ENCODE results near the gene TOP1.

Gene TOP1

DNA sequence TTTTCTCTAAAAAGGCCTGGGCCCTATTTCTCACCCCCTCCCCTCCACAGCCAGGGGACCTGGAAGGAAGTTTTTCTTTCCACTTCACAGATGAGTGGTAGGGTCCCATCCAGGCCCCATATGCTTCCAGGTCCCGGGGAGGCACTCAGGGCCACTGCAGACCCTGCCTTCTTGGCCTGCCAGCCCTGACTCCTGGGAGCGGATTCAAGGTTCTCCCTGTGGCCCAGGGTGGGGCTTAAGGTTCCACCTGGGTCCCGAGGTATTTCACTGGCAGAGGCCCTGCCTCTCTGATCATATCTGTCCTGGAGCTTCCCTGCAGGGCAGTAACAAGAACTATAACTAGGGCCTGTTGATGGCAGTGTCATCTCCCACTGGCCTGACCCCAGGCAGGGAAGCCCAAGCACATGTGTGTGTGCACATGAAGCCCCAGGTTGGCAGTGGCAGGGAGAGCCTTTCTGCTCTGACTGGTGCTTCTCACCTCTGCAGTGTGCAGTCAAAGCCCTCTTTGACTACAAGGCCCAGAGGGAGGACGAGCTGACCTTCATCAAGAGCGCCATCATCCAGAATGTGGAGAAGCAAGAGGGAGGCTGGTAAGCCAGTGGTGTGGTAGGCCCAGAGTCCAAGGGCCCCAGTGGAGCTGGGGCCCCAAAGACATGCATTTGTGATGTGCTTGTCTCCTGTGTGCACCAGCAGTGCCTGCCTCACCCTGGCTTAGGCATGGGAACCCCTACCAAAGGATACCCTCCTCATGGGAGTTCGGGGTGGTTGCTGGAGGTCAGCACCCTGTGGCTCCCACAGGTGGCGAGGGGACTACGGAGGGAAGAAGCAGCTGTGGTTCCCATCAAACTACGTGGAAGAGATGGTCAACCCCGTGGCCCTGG is 139.9 kb downstream of the TOP1 start:
- no peak for DNase-seq (ENCODE audit: low spot score)

DNA sequence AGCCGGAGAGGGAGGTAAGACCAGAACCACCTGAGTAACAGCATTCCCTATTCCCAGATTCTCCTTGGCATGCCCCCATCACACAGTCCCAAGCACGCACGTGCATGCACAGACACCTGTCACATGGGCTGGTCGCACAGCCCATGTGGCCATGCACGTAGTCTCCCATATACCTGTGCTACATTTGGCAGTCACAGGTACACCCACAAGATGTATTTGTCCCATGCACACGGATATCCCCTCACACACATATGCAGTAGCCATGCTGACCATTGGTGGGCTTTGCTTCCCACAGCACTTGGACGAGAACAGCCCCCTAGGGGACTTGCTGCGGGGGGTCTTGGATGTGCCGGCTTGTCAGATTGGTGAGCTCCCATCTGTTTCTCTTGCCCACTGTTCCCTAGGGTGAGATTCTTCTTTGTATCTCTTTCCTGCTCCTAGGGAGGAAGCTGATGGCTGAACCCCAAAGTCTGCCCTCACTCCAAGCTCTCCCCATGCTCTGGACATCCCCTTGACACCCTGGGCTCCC is 140.6 kb downstream of the TOP1 start:
- DNase-seq (ENCODE audit: low spot score): no peak

DNA sequence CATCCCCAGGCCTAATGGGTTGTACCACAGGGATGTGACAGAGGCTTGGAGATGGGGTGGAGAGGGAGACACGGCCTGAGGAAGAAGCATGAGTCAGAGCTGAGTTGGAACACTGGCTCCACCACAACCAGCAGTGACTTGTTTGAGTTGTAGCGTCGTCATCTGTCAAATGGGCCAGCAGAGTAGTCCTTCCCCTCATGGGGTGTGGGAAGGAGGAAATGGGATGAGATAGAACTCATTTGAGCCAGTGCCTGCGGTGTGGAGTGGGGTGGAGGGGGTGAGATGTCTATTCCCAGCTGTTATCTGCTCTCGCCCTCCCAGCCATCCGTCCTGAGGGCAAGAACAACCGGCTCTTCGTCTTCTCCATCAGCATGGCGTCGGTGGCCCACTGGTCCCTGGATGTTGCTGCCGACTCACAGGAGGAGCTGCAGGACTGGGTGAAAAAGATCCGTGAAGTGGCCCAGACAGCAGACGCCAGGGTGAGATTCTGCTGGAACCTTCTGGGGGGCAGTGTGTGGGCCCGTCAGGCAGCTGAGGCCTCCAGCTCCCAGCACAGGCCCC is 141.2 kb downstream of the TOP1 start:
- peak; percentile 57 for DNase-seq (ENCODE audit: low spot score)

DNA sequence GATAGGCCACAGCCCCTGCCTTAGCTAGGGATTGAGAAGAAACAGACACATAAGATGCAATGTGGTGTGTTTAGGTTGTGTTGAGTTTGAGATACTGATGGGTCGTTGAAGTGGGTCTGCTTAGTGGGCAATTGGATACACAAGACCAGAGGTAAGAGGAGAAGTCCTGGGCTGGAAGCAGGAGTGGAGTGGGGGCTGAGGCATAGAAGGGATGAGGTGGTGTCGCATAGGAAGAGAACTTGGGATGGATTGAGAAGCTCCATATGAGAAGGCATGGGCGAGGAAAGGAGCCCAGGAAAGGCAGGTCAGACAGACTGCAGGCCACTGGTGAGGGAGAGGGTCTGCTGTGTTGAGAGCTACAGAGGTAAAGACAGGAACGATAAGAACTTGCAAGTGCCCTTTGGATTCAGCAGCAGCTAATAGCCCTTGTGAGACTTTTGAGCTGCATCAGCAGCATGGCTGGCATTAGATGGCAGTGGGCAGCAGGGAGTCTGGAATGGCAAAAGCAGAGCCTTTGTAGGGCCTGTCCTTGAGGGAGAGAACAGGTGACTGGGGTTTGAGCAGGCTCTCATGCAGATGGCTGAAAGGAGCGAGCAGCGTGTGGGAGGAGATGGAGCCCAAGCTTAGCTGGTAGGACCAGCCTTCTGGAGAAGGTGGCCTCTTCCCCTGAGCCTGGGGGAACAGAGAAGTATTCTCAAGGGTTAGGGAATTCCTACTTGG is 141.9 kb downstream of the TOP1 start:
- no peak for DNase-seq (ENCODE audit: low spot score)

DNA sequence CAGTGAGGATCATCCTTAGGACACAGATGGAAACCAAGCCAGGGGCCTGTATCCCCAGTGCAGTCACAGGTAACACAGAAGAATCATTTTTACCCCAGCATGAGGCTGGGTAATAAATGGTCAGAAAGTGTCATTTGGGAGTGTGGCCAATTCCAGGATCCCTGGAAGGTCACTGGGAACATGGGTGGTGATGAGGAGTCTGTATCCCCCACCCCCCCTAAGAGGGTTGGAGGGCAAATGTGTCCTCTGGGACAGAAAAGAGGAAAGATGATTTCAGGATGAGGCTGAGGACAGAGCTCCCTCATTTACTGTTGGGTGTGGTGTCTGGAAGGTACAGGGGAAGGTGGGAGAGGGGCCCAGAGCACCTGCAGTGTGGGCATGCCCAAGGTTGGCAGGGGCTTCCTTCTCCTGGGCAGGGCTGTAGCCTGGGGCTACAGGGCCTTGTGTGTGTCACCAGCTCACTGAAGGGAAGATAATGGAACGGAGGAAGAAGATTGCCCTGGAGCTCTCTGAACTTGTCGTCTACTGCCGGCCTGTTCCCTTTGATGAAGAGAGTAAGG is 143.2 kb downstream of the TOP1 start:
- no peak for DNase-seq (ENCODE audit: low spot score)

DNA sequence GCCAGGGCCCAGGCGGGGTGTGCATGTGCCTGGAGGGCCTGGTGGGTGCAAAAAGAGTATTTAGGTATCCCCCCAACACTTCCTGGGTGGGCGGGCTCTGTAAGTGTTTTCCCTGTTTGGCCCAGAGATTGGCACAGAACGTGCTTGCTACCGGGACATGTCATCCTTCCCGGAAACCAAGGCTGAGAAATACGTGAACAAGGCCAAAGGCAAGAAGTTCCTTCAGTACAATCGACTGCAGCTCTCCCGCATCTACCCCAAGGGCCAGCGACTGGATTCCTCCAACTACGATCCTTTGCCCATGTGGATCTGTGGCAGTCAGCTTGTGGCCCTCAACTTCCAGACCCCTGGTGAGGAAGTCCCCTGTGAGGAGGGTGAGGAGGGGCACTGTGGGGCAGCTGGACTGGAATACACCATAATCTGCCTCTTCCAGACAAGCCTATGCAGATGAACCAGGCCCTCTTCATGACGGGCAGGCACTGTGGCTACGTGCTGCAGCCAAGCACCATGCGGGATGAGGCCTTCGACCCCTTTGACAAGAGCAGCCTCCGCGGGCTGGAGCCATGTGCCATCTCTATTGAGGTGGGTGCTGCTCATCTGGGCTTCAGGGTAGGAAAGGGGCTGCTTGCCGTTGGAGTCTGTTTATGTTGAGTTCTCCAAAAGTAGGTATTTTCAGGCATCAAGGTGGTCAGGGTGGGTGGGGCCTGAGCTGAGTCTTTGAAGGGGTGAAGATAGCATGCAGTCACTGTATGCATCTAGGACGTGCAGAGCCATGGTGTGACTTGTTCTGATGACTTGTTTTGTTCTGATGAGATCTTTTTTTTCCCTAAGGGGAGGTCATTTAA is 143.9 kb downstream of the TOP1 start:
- no peak for DNase-seq (ENCODE audit: low spot score)

DNA sequence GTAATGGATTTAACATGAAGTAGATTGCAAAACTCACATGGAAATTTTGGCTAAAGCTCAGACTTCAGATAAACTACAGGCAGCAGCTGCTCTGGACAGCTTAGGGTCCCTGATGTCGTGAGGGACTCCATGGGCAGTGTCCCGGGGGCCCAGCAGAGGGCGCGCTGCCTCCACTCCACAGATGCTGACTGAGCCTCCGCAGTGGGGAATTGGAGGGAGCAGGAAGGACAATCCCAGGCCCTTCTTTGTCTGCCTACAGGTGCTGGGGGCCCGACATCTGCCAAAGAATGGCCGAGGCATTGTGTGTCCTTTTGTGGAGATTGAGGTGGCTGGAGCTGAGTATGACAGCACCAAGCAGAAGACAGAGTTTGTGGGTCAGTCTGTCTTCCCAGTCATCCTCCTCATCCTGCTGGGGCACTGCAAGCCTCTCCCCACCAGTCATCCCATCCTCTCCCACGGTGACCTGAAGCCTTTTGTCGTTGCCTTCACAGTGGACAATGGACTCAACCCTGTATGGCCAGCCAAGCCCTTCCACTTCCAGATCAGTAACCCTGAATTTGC is 144.6 kb downstream of the TOP1 start:
- peak; percentile 66 for DNase-seq (ENCODE audit: low spot score)

DNA sequence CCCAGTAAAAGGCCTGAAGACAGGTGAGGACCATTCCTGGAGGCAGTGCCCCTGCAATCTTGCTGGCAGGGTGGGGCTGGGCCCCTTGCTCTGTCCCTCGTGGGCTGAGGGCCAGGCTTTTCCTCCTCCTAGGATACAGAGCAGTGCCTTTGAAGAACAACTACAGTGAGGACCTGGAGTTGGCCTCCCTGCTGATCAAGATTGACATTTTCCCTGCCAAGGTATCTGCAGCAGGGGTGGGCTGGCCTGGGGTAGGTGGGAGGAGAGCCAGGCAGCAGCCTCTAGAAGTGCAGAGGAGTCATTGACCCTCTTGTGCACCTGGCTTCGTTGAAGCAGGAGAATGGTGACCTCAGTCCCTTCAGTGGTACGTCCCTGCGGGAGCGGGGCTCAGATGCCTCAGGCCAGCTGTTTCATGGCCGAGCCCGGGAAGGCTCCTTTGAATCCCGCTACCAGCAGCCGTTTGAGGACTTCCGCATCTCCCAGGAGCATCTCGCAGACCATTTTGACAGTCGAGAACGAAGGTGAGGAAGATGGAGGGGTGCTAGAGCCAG is 145.2 kb downstream of the TOP1 start:
- no peak for DNase-seq (ENCODE audit: low spot score)
